GM18498 (cell line): ENCODE data around the gene RAB7A.

Experiments used
- ATAC-seq: cut with Tn5 transposase; IDR thresholded peaks from one replicate; pipeline ENCODE4 v1.9.1; 2021; ENCODE audit warnings: mild to moderate bottlenecking, moderate library complexity; ENCODE audit not compliant: unreplicated experiment

Gene RAB7A

GRCh38 chr3:128847666-128848370 lies 121.8 kb downstream of the RAB7A start:
- ATAC-seq, result no peak

GRCh38 chr3:128848936-128849335 lies 123.0 kb downstream of the RAB7A start:
- ATAC-seq, result no peak

- no peak for ATAC-seq
Measured at GRCh38 chr3:128849911-128850455, 124.0 kb downstream of the RAB7A start.

GRCh38 chr3:128850544-128850943 lies 124.6 kb downstream of the RAB7A start:
- no peak for ATAC-seq

GRCh38 chr3:128851601-128852000 lies 125.6 kb downstream of the RAB7A start:
- no peak for ATAC-seq

- no peak for ATAC-seq
Measured at GRCh38 chr3:128853826-128854225, 127.8 kb downstream of the RAB7A start.

- no peak for ATAC-seq
Measured at GRCh38 chr3:128854475-128854874, 128.5 kb downstream of the RAB7A start.

- ATAC-seq, result no peak
Measured at GRCh38 chr3:128855569-128855968, 129.6 kb downstream of the RAB7A start.

- no peak for ATAC-seq
Measured at GRCh38 chr3:128858167-128858566, 132.2 kb downstream of the RAB7A start.

- no peak for ATAC-seq
Measured at GRCh38 chr3:128859630-128860029, 133.6 kb downstream of the RAB7A start.

GRCh38 chr3:128861491-128861890 lies 135.5 kb downstream of the RAB7A start:
- ATAC-seq, result no peak

GRCh38 chr3:128863560-128863959 lies 137.6 kb downstream of the RAB7A start:
- no peak for ATAC-seq
